Natural killer cell treated with Interleukin-12 subunit alpha and Interleukin-12 subunit beta and Interleukin-15 and Interleukin-18, amount 100 ng/mL, for 72 hours (primary cell): ENCODE measurements around the gene MPZL3. TPM values are rescaled to one million over a fixed set of nuclear protein-coding genes. Genes with fewer than 3 reads are reported as not detected.

ENCODE experiments used
- ATAC-seq, 2 donors: fragments of 150-1000 bp; cut with Tn5 transposase in 1 of 2; sonication (Bioruptor Pico), chemical (Tn5 transposase) in 1 of 2; 2 replicates each; pipeline ENCODE4 v1.10.0; 2021
- DNase-seq: peaks from one replicate; pipeline ENCODE4 v3.0.0; 2022; ENCODE audit warnings: low spot score
- H3K27ac Mint-ChIP-seq, 2 donors: 1 replicate in 1 of 2; 2 replicates in 1 of 2; pipeline ENCODE4 v1.8.0; 2022; ENCODE audit warnings: mixed read lengths in 2 of 2, mild to moderate bottlenecking in 1 of 2, moderate library complexity in 1 of 2
- H3K27me3 Mint-ChIP-seq, 2 donors: 1 replicate in 1 of 2; 2 replicates in 1 of 2; pipeline ENCODE4 v1.8.0; 2022; ENCODE audit warnings: mixed read lengths in 2 of 2
- H3K36me3 Mint-ChIP-seq: one replicate; pipeline ENCODE4 v1.8.0; 2022; ENCODE audit warnings: mixed read lengths
- H3K4me1 Mint-ChIP-seq, 2 donors: 1 replicate in 1 of 2; 2 replicates in 1 of 2; pipeline ENCODE4 v1.8.0; 2022; ENCODE audit warnings: low read depth in 2 of 2, mixed read lengths in 2 of 2, mild to moderate bottlenecking in 1 of 2
- H3K4me3 Mint-ChIP-seq: one replicate; pipeline ENCODE4 v1.8.0; 2022; ENCODE audit warnings: mixed read lengths
- H3K9me3 Mint-ChIP-seq: 2 replicates; pipeline ENCODE4 v1.8.0; 2022; ENCODE audit warnings: mixed read lengths
- total RNA-seq, 2 donors: library from RNA; stranded (reverse); gene quantifications; one replicate each; pipeline ENCODE4 v1.2.3, GENCODE V29; 2022

Gene MPZL3
- total RNA-seq, 2 donors from 2014 or later, result 10.8 to 12.8 TPM

- H3K36me3 Mint-ChIP-seq, result peaks cover 10% of the 10 kb centered on the region
- no peaks in the 10 kb centered on the region for H3K27me3 Mint-ChIP-seq
- no peaks in the 10 kb centered on the region for H3K9me3 Mint-ChIP-seq
- no peak for DNase-seq
- H3K4me3 Mint-ChIP-seq, result no peak overlapping the region
- ATAC-seq, result no peak
- H3K27ac Mint-ChIP-seq, result no peak overlapping the region
- H3K4me1 Mint-ChIP-seq, result peaks cover 22 to 23% of the 10 kb centered on the region in 2 donors
Measured at GRCh38 chr11:118234833-118235232, 17.3 kb downstream of the MPZL3 start.

DNA sequence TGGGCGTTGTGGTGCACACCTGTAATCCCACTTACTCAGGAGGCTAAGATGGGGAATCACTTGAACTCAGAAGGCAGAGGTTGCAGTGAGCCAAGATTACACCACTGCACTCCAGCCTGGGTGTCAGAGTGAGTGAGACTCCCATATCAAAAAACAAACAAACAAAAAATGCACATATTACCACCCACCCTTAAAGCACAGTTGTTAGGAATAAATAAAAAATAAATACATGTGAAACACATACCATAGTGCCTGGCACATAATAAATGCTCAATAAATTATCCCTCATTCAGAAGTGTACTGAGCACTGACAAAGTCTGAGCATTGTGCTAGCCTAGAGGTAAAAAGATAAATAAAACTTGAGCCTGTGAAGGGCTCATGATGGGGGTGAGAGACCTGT is 18.3 kb downstream of the MPZL3 start:
- Mint-ChIP-seq H3K4me3 (no peak overlapping the region), H3K9me3 (no peaks in the 10 kb centered on the region), H3K27me3 (no peaks in the 10 kb centered on the region), H3K27ac (no peak overlapping the region), H3K4me1 (peaks cover 13 to 21% of the 10 kb centered on the region in 2 donors), H3K36me3 (peaks cover 10% of the 10 kb centered on the region)
- DNase-seq (no peak), ATAC-seq (no peak)

GRCh38 chr11:118233377-118233776 is 18.8 kb downstream of the MPZL3 start:
- H3K27ac Mint-ChIP-seq, result no peak overlapping the region
- no peak overlapping the region for H3K4me3 Mint-ChIP-seq
- no peaks in the 10 kb centered on the region for H3K9me3 Mint-ChIP-seq
- ATAC-seq (no peak), DNase-seq (no peak)
- peaks cover 11 to 16% of the 10 kb centered on the region in 2 donors for H3K4me1 Mint-ChIP-seq
- H3K27me3 Mint-ChIP-seq, result no peaks in the 10 kb centered on the region
- peaks cover 10% of the 10 kb centered on the region for H3K36me3 Mint-ChIP-seq

GRCh38 chr11:118232659-118233058 is 19.5 kb downstream of the MPZL3 start:
- H3K4me3 Mint-ChIP-seq, result no peak overlapping the region
- no peak for ATAC-seq
- H3K27me3 Mint-ChIP-seq, result no peaks in the 10 kb centered on the region
- H3K27ac Mint-ChIP-seq, result no peak overlapping the region
- H3K9me3 Mint-ChIP-seq, result no peaks in the 10 kb centered on the region
- DNase-seq, result no peak
- peaks cover 10% of the 10 kb centered on the region for H3K36me3 Mint-ChIP-seq
- H3K4me1 Mint-ChIP-seq, result peaks cover 16 to 20% of the 10 kb centered on the region in 2 donors

DNA sequence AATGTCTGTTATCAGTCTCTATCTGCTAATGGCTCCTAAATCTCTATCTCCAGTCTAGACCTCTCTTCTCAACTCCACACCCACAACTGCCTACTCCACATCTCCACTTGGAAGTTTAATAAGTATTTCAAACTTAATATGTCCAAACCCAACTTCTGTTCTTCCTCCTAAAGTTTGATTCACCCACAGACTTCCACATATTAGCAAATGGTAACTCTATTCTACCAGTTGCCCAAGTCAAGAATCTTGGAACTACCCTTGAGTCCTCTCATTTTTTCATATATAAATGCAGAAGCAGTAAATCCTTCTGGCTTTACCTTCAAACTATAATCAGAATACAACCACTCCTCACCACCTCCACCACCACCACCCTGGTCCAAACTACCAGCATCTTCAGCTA is 20.7 kb downstream of the MPZL3 start:
- Mint-ChIP-seq H3K4me1 (peaks cover 28 to 32% of the 10 kb centered on the region in 2 donors), H3K27ac (no peak overlapping the region), H3K4me3 (no peak overlapping the region), H3K9me3 (no peaks in the 10 kb centered on the region), H3K36me3 (peaks cover 10% of the 10 kb centered on the region), H3K27me3 (no peaks in the 10 kb centered on the region)
- ATAC-seq (no peak), DNase-seq (no peak)

DNA sequence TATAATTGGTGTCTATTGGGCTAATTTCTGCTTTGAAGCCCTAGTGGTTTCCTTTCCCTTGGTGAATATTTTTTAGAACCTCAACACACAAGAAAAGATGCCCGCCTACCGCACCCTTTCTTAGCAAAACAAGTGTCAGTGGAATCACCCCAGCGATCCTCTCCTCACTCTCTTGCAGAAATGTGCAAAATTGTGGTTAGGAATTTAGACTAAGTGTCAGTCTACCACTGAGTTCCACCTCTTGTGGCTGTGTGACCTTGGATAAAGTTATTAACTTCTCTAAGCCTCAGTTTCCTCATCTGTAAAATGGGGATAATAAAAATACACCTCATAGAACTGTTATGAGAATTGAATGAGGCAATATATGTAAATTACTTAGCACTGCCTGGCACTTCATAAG is 22.1 kb downstream of the MPZL3 start:
- H3K36me3 Mint-ChIP-seq, result peaks cover 8% of the 10 kb centered on the region
- H3K4me3 Mint-ChIP-seq, result peak overlapping the region; percentile 21
- no peak overlapping the region for H3K27ac Mint-ChIP-seq
- H3K27me3 Mint-ChIP-seq, result no peaks in the 10 kb centered on the region
- H3K9me3 Mint-ChIP-seq, result no peaks in the 10 kb centered on the region
- ATAC-seq (no peak), DNase-seq (no peak)
- H3K4me1 Mint-ChIP-seq, result peaks cover 32 to 33% of the 10 kb centered on the region in 2 donors

DNA sequence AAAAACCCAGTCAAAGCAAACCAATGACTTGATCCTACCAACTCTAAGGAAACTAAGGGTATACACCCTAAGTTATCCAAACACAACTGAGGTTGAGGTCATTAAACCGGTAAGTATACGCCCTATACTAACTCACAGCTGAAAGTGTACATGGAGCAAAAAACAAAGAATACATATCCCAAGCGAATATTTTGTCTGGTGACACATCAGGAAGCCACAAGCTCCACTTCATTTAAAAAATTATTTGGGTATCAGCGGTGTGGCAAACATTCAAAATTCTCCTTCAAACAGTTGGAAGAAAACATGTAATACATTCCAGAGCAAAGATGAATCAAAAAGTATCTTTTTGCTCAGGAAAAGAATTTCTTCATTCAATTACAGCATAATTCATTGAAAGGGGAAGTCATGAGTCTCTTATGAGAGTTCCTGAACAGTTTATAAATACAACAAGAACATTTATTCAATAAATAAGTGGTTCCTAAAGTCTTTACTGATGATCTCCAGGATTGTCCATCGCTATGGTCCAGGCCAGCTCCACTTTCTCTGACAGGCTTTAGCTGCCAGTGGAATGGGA is 22.8 kb downstream of the MPZL3 start:
- peaks cover 38 to 40% of the 10 kb centered on the region in 2 donors for H3K4me1 Mint-ChIP-seq
- H3K4me3 Mint-ChIP-seq, result peak overlapping the region; percentile 55

DNA sequence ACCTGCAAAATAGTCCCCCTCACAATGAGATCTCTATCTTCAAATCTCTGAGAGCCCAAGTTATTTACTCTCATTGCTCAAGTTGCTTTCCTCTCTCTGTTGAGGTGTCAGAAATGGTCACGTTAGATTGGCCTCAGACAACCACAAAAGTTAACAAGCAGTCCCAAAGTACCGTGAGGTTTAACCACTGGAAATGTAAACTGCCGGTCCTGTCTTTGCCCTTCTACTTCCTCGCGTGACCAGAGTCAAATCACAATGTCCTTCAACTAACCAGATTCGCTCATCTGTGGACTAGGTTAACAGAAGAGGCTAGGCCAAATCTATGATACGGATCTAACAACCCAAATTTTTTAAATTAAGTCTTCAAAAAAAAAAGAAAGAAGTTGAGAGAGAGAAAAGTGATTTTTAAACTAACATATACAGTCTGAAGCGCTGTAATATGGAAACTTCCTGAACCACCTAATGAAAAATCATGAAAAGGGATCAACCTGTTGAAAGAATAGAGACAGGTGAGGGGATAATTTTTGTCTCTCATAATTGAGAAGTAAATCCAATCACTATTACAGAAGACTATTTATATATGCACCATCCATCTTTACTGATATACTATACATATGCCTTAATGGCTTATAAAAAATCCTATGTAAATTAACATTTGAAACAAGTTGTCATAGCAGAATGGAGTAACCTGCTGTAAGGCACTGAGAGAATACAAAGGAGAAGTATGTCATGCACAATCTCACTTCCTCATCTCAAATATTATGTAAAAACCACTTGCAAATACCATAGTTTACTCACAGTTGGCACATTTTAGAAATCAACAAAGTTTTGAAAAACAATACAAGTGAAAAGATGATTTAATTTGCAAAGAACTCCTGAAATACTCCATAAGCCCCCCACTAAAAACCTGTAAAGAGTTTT is 24.0 kb downstream of the MPZL3 start:
- Mint-ChIP-seq H3K4me1 (peaks cover 45 to 51% of the 10 kb centered on the region in 2 donors), H3K4me3 (peak overlapping the region; percentile 78), H3K36me3 (peaks cover 6% of the 10 kb centered on the region), H3K27me3 (peaks cover 0 to 3% of the 10 kb centered on the region in 2 donors), H3K9me3 (no peaks in the 10 kb centered on the region), H3K27ac (peak overlapping the region; percentile 78 to 83)
- DNase-seq (peak; percentile 78), ATAC-seq (peak; percentile 71 to 79)

More for the DNA sequence above, 22.8 kb downstream of the MPZL3 start:
- peaks cover 10% of the 10 kb centered on the region for H3K36me3 Mint-ChIP-seq
- H3K27me3 Mint-ChIP-seq, result peaks cover 0 to 3% of the 10 kb centered on the region in 2 donors
- no peaks in the 10 kb centered on the region for H3K9me3 Mint-ChIP-seq
- DNase-seq (no peak), ATAC-seq (no peak)
- H3K27ac Mint-ChIP-seq, result peak overlapping the region in 1 of 2 donors; percentile 83

DNA sequence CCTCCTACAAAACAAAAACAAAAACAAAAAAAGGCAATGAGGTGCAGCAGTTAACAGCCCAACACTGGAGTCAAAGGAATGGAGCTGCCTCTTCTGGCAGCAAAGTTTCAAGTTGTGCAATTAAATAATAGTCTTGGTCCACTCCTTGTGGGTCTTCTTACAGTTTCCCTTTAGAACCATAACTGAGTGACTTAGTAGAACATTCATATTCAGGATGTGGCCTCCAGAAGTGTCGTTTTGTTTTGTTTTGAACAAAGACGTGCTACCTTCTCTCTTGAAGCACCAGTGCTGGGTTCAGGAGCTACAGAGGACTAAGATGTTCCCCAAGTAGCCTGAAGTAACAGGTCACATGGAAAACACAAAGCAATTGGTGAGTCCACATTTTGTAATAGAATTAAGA is 25.4 kb downstream of the MPZL3 start:
- Mint-ChIP-seq H3K27ac (peak overlapping the region; percentile 78 to 83), H3K36me3 (peaks cover 6% of the 10 kb centered on the region), H3K4me1 (peaks cover 45 to 56% of the 10 kb centered on the region in 2 donors), H3K9me3 (no peaks in the 10 kb centered on the region), H3K4me3 (peak overlapping the region; percentile 78), H3K27me3 (peaks cover 0 to 7% of the 10 kb centered on the region in 2 donors)
- ATAC-seq, result peak; percentile 75 to 84
- DNase-seq, result no peak

DNA sequence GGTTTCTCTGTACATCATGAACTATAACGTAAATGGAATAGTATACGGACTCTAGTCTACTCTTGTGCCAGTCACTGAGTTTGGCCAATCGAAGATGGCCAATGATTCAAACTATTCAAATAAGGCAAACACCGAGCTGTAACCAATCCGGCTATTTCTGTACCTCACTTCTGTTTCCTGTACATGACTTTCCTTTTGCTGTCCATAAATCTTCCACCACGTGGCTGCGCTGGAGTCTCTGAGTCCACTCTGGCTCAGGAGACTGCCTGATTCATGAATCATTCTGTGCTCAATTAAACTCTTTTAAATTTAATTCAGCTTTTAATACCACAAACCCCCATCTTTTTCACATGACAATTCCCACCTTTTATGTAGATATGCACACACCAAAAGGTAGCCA is 25.9 kb downstream of the MPZL3 start:
- Mint-ChIP-seq H3K9me3 (no peaks in the 10 kb centered on the region), H3K4me3 (peak overlapping the region; percentile 78), H3K27ac (peak overlapping the region; percentile 78 to 83), H3K4me1 (peaks cover 45 to 56% of the 10 kb centered on the region in 2 donors), H3K27me3 (peaks cover 0 to 7% of the 10 kb centered on the region in 2 donors), H3K36me3 (peaks cover 6% of the 10 kb centered on the region)
- DNase-seq (no peak), ATAC-seq (no peak)

- Mint-ChIP-seq H3K4me1 (peaks cover 41 to 61% of the 10 kb centered on the region in 2 donors), H3K9me3 (no peaks in the 10 kb centered on the region), H3K36me3 (peaks cover 6% of the 10 kb centered on the region), H3K4me3 (peak within 1 kb of the TSS; percentile 76), H3K27ac (peak within 1 kb of the TSS; percentile 67 to 78), H3K27me3 (peaks cover 0 to 11% of the 10 kb centered on the region in 2 donors)
- ATAC-seq (peak; percentile 44 to 66), DNase-seq (no peak)
Measured at GRCh38 chr11:118224511-118225188, 27.5 kb downstream of the MPZL3 start, which contains the start of gene JAML. TSS of gene JAML (minus strand) at chr11:118225011. CDS start at chr11:118214866, 10,145 bp downstream.

GRCh38 chr11:118223992-118224391 is 28.2 kb downstream of the MPZL3 start:
- peaks cover 6% of the 10 kb centered on the region for H3K36me3 Mint-ChIP-seq
- H3K4me1 Mint-ChIP-seq, result peaks cover 36 to 65% of the 10 kb centered on the region in 2 donors
- H3K27me3 Mint-ChIP-seq, result peaks cover 0 to 14% of the 10 kb centered on the region in 2 donors

GRCh38 chr11:118223570-118223969 is 28.6 kb downstream of the MPZL3 start:
- no peak for DNase-seq
- Mint-ChIP-seq H3K27me3 (peaks cover 0 to 17% of the 10 kb centered on the region in 2 donors), H3K27ac (peak overlapping the region; percentile 67 to 78), H3K4me3 (peak overlapping the region; percentile 76), H3K36me3 (peaks cover 6% of the 10 kb centered on the region), H3K4me1 (peaks cover 36 to 63% of the 10 kb centered on the region in 2 donors), H3K9me3 (no peaks in the 10 kb centered on the region)
- no peak for ATAC-seq

More at GRCh38 chr11:118223992-118224391, 28.2 kb downstream of the MPZL3 start:
- ATAC-seq, result no peak
- Mint-ChIP-seq H3K27ac (peak overlapping the region; percentile 67 to 78), H3K4me3 (peak overlapping the region; percentile 76), H3K9me3 (no peaks in the 10 kb centered on the region)
- no peak for DNase-seq
